GM21367 (cell line): ENCODE data around the gene APEH.

Experiments
- ATAC-seq: cut with Tn5 transposase; IDR thresholded peaks from one replicate; pipeline ENCODE4 v1.9.1; 2021; ENCODE audit not compliant: unreplicated experiment

APEH gene

GRCh38 chr3:49711489-49711888 lies 37.3 kb downstream of the APEH start:
- no peak for ATAC-seq

DNA sequence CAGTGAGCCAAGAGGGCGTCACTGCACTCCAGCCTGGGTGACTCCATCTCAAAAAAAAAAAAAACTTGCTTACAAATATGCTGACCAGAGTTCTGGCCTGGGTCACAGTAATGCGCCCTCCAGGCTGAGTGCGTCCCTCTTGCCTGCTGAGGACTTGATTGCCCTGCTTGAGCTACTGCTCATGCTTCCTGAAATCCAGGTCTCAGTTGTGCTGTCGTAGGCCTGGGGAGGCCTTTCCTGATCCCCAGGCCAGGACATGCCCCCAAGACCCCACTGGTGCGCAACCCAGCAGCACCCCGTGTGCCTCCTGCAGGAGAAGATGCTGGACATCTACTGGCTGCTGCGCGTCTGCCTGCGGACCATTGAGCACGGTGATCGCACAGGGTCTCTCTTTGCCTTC lies 38.0 kb downstream of the APEH start:
- ATAC-seq: no peak

- no peak for ATAC-seq
These were observed 38.6 kb downstream of the APEH start for GRCh38 chr3:49712631-49713317.

- no peak for ATAC-seq
These were observed 39.4 kb downstream of the APEH start for GRCh38 chr3:49713336-49714105.

GRCh38 chr3:49714728-49715550 lies 40.8 kb downstream of the APEH start:
- ATAC-seq: no peak

DNA sequence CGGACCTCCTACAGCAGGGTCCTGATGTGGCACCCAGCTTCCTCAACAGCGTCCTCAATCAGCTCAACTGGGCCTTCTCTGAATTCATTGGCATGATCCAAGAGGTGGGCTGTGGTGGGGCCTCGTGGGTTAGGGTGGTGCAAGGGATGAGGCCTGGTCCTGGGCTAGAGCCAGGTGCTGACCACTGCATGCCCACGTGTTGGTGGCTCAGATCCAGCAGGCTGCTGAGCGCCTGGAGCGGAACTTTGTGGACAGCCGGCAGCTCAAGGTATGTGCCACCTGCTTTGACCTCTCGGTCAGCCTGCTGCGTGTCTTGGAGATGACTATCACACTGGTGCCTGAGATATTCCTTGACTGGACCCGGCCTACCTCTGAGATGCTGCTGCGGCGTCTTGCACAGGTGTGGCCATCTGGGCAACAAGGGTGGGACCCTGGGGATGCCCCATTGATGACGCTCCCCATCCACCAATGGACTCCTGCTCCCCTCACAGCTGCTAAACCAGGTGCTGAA lies 41.5 kb downstream of the APEH start:
- no peak for ATAC-seq

DNA sequence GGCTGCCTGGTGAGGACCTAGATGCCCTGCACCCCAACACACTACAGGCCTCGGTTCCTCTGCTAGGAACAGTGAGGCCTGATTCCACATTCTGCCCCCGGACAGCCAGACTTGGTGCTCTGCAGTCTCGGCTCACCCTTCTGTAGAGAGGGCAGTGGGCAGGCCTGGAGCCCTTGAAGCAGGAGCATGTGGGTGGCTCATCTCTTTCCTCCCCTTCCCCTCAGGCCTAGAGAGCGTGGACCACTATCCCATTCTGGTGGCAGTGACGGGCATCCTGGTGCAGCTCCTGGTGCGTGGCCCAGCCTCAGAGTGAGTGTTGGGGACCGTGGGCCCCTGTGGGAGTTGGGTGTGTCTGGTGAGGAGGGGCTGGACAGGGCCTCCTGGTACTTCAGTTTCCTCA lies 42.0 kb downstream of the APEH start:
- ATAC-seq: no peak

GRCh38 chr3:49716691-49717210 lies 42.6 kb downstream of the APEH start:
- ATAC-seq: no peak

GRCh38 chr3:49717211-49717958 lies 43.2 kb downstream of the APEH start:
- ATAC-seq: no peak

GRCh38 chr3:49717959-49718857 lies 44.1 kb downstream of the APEH start:
- no peak for ATAC-seq

GRCh38 chr3:49718858-49719213 lies 44.7 kb downstream of the APEH start:
- no peak for ATAC-seq

- ATAC-seq: peak; percentile 38
These were observed 45.2 kb downstream of the APEH start, which contains the start of gene AMIGO3 for GRCh38 chr3:49719214-49719884. Gene AMIGO3 (minus strand): TSS chr3:49719684. CDS start chr3:49719465, 219 bp downstream.

DNA sequence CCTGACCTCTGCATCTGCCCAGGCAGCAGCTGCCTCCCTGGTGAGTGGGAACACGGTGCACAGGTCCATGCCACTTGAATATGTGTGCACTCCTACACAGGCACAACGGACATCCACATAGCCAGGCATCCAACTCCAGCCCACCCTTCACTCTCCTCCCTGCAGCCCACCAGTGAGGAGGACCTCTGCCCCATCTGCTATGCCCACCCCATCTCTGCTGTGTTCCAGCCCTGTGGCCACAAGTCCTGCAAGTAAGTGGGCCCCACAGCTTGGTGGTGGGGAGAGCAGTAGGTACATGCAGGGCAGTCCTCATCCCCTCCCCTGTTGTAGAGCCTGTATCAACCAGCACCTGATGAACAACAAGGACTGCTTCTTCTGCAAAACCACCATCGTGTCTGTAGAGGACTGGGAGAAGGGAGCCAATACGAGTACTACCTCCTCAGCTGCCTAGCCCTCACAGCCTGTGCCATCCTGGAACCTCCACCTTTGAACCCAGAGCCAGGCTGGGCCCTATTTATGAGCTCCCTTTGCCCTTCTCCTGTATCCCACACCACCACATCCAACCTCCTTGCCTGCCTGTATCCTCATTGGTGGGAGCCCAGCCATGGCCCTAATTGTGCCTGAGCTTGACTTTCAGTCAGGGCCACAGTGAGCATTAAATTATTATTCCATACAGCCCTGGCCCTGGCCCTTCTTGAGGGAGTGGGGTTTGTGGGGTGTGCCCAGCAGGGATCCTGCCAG lies 46.9 kb downstream of the APEH start:
- no peak for ATAC-seq

GRCh38 chr3:49721596-49721895 lies 47.4 kb downstream of the APEH start:
- no peak for ATAC-seq

- ATAC-seq: no peak
These were observed 48.0 kb downstream of the APEH start for GRCh38 chr3:49721896-49722781.

GRCh38 chr3:49722896-49723295 lies 48.7 kb downstream of the APEH start:
- no peak for ATAC-seq

- ATAC-seq: no peak
These were observed 49.1 kb downstream of the APEH start for GRCh38 chr3:49723296-49723627.
